ENCODE measurements around the gene KCNQ1OT1.

KCNQ1OT1 gene

GRCh38 chr11:2736577-2737225 is 36.9 kb upstream of the KCNQ1OT1 start:
- DNase-seq (ENCODE audit: low read depth): no peak
- H3K4me3 ChIP-seq (ENCODE audit: low read depth, low read length): no peak overlapping the region
- no peak for TF ChIP-seq CTCF (IDR thresholded peaks at IDR 0.05; ENCODE audit: control insufficient read depth, extremely low read depth, insufficient read depth)

GRCh38 chr11:2735053-2735589 is 35.3 kb upstream of the KCNQ1OT1 start:
- no peak for TF ChIP-seq CTCF (IDR thresholded peaks at IDR 0.05; ENCODE audit: control insufficient read depth, extremely low read depth, insufficient read depth)
- DNase-seq (ENCODE audit: low read depth): no peak
- H3K4me3 ChIP-seq (ENCODE audit: low read depth, low read length): no peak overlapping the region

DNA sequence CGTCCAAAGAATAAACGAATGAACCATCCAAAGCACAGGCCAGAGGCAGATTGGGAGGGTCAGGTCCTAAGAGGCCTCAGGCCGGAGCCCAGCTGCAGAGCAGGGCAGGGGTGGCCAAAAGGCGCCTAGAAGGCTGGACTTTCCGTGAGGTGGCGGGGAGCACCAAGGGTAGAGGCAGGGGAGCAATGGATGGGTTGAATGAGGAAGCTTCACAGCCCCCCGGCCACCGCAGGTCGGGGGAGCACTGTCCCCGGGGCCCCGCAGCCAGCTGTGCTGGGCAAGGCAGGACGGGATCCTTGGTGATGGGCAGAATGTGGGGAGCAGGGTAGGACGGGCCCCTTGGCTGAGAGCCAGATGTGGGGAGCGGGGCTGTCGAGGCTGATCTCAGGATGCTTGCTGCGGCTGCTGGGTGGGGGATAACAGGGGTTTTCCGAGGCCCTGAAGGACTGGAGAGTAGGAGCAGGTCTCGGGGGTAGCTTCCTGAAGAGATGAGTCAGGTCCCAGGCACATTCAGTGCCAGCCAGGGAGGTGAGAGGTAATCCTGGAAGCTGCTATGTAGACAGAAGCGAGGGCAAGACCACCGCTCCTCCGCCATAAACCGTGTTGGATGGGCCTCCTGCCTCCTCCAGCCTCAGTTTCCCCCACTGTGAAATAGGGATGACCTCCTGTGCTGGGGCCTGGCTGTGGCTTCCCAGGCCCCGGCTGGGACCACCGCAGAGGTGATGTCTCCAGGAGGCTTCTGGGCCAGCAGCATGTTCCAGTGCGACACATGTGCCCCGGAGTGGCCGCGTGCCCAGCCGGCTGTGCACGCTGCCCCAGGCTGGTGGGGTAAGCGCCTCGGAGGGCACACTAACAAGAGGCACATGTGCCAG is 34.6 kb upstream of the KCNQ1OT1 start:
- DNase-seq (ENCODE audit: low read depth): no peak
- TF ChIP-seq CTCF (IDR thresholded peaks at IDR 0.05; ENCODE audit: control insufficient read depth, extremely low read depth, insufficient read depth): no peak
- no peak overlapping the region for H3K4me3 ChIP-seq (ENCODE audit: low read depth, low read length)

DNA sequence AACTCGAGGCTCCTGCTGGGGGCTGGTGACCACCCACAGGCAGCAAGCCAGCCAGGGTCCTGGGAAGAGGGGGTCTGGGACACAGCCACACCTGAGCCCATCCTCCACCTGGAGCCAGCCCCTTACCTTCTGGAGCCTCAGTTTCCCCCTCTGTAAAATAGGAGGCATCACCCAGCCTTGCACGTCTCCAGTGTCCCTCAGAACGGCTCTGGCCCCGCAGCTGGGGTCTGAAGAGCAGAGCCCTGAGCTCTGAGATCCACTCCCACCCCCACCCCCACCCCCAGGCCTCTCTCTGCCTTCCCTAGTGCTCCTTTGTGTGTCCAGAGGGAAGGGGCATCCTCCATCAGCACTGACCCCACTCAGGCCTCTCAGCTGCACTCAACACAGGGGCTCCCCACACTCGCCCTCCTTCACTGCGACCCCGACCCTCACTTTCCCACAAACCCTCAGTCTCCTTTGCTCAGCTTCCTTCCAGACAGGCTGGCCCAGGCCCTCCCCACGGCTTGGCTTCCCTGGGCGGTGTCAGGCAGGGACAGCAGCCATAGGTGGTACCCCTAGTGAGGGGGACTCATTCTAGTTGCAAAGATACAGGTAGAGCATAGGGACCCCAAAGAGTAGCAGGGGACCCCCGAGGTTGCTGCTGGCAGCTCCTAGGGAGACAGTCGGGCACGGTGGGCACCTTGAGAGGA is 33.3 kb upstream of the KCNQ1OT1 start:
- no peak overlapping the region for H3K4me3 ChIP-seq (ENCODE audit: low read depth, low read length)
- TF ChIP-seq CTCF (IDR thresholded peaks at IDR 0.05; ENCODE audit: control insufficient read depth, extremely low read depth, insufficient read depth): no peak
- DNase-seq (ENCODE audit: low read depth): no peak

DNA sequence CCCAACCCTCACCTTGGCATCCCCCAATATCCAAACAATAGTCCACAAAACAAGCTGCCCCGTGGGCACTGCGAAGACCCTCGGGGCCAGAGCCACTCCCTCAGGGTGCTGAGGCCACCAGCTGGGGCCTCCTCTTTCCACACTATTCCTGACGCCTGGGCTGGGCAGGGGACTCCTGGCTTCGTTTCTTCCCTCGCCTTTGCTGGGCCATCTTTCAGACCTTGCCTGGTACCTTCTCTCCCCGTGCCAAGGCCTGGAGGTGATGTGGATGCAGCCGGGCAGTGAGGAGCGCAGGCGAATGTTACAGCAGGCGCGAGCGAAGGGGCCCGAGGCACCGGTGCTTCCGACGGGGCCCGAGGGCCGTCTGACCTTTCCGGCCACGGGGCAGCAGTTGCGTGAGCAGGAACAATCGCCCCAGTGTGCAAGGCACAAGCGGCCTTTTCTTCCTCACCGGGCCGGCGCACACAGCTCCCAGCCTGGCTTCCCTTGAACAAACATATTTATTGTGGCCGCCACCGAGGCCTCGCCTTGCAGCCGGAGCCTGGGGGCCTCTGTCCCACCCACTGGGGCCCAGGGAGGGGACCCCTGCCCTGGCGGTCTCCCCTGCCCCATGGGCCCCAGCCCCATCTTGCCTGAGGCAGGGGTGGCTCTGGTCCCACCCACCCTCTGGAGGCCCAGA is 32.6 kb upstream of the KCNQ1OT1 start:
- DNase-seq (ENCODE audit: low read depth): no peak
- no peak for TF ChIP-seq CTCF (IDR thresholded peaks at IDR 0.05; ENCODE audit: control insufficient read depth, extremely low read depth, insufficient read depth)
- no peak overlapping the region for H3K4me3 ChIP-seq (ENCODE audit: low read depth, low read length)

All from LNCaP clone FGC (cell line).